Breast epithelium (tissue), 4 donors: ENCODE results near the gene NEBL. TPM values are rescaled to one million over a fixed set of nuclear protein-coding genes. Genes with fewer than 3 reads are reported as not detected.

Source experiments
- DNase-seq, 2 donors: peaks; one replicate each; pipeline ENCODE4 v3.0.0-alpha.2; 2019; ENCODE audit warnings: low spot score in 2 of 2
- H3K27ac ChIP-seq, 2 donors: fragments of 200-600 bp; sonication (generic) in 1 of 2; one replicate each; pipeline ENCODE4 v1.5.1; 2016 to 2019; ENCODE audit warnings: mild to moderate bottlenecking in 1 of 2
- H3K27me3 ChIP-seq, 2 donors: fragments of 200-600 bp; sonication (generic) in 1 of 2; one replicate each; pipeline versions ENCODE4 v1.5.1 to v1.6.0; 2017 to 2019; ENCODE audit warnings: control low read depth in 1 of 2, mild to moderate bottlenecking in 1 of 2
- H3K36me3 ChIP-seq: fragments of 200-600 bp; one replicate; pipeline ENCODE4 v1.5.1; 2019
- H3K4me1 ChIP-seq, 2 donors: fragments of 200-600 bp; sonication (generic); one replicate each; pipeline ENCODE4 v1.5.1; 2016 to 2019; ENCODE audit warnings: control low read depth in 1 of 2
- H3K4me3 ChIP-seq, 3 donors: fragments of 200-600 bp; sonication (generic); 1 replicate in 2 of 3; 2 replicates in 1 of 3; pipeline ENCODE4 v1.5.1; 2016 to 2019; ENCODE audit warnings: mild to moderate bottlenecking in 3 of 3, moderate library complexity in 2 of 3
- H3K9me3 ChIP-seq, 2 donors: fragments of 200-600 bp; sonication (generic) in 1 of 2; one replicate each; pipeline ENCODE4 v1.5.1; 2016 to 2019; ENCODE audit warnings: control low read depth in 1 of 2
- CTCF ChIP-seq, 3 donors: fragments of 450-650 bp; IDR thresholded peaks; one replicate each; pipeline ENCODE4 v1.5.1; 2016 to 2017; ENCODE audit warnings: antibody characterized with exemption in 3 of 3, mild to moderate bottlenecking in 3 of 3, moderate library complexity in 3 of 3
- POLR2A ChIP-seq: fragments of 450-650 bp; IDR thresholded peaks from one replicate; pipeline ENCODE4 v1.6.1; 2016; ENCODE audit warnings: antibody characterized with exemption, mild to moderate bottlenecking, moderate library complexity
- POLR2AphosphoS5 ChIP-seq, 3 donors: sonication (generic); formaldehyde crosslinking; IDR thresholded peaks; one replicate each; pipeline ENCODE4 v1.6.1; 2017; ENCODE audit warnings: antibody characterized with exemption in 3 of 3
- intact Hi-C: fragments of 100-400 bp; cut with DNase I; formaldehyde crosslinking; loops from one replicate; pipeline ENCODE4 v1.15.1; 2023; ENCODE audit warnings: low total_unique reads
- total RNA-seq, 3 donors: library from RNA; depleted of rRNA; stranded (reverse); fragments of >200 nt; gene quantifications; one replicate each; pipeline ENCODE4 v1.1.0, GENCODE V29; 2016

NEBL gene
- total RNA-seq, 3 donors from 2014 or later: 3.8 to 313 (median 85.2) TPM

- Histone ChIP-seq H3K27ac (no peak overlapping the region), H3K36me3 (no peaks in the 10 kb centered on the region), H3K9me3 (no peaks in the 10 kb centered on the region), H3K4me1 (no peaks in the 10 kb centered on the region), H3K4me3 (no peak overlapping the region), H3K27me3 (no peaks in the 10 kb centered on the region)
- intact Hi-C loops: no loop called here
- DNase-seq: no peak
- TF ChIP-seq POLR2A (no peak), POLR2AphosphoS5 (IDR thresholded peaks at IDR 0.05) (no peak), CTCF (IDR thresholded peaks at IDR 0.05) (no peak)
Measured at GRCh38 chr10:20863008-20863407, 34.1 kb downstream of the NEBL start.

- intact Hi-C loops: no loop called here
Measured at GRCh38 chr10:20858292-20859124, 38.6 kb downstream of the NEBL start.

GRCh38 chr10:20856484-20856883 lies 40.6 kb downstream of the NEBL start:
- TF ChIP-seq POLR2A: no peak
- TF ChIP-seq CTCF (IDR thresholded peaks at IDR 0.05): no peak
- TF ChIP-seq POLR2AphosphoS5 (IDR thresholded peaks at IDR 0.05): no peak
- Histone ChIP-seq H3K9me3 (no peaks in the 10 kb centered on the region), H3K36me3 (no peaks in the 10 kb centered on the region), H3K27me3 (no peaks in the 10 kb centered on the region), H3K4me1 (no peaks in the 10 kb centered on the region), H3K4me3 (no peak overlapping the region), H3K27ac (no peak overlapping the region)
- no peak for DNase-seq
- intact Hi-C loops: no loop called here

More at GRCh38 chr10:20858292-20859124, 38.6 kb downstream of the NEBL start:
- TF ChIP-seq CTCF (IDR thresholded peaks at IDR 0.05) (peak in 2 of 3 donors; percentile 21 to 28), POLR2A (no peak)
- Histone ChIP-seq H3K36me3 (no peaks in the 10 kb centered on the region), H3K4me3 (no peak overlapping the region), H3K9me3 (no peaks in the 10 kb centered on the region), H3K27me3 (no peaks in the 10 kb centered on the region), H3K4me1 (no peaks in the 10 kb centered on the region), H3K27ac (no peak overlapping the region)
- no peak for DNase-seq

GRCh38 chr10:20855398-20856038 lies 41.6 kb downstream of the NEBL start:
- intact Hi-C loops: no loop called here
- Histone ChIP-seq H3K4me3 (no peak overlapping the region), H3K4me1 (no peaks in the 10 kb centered on the region), H3K27ac (no peak overlapping the region), H3K36me3 (no peaks in the 10 kb centered on the region), H3K9me3 (no peaks in the 10 kb centered on the region), H3K27me3 (no peaks in the 10 kb centered on the region)
- TF ChIP-seq CTCF (IDR thresholded peaks at IDR 0.05) (peak in 1 of 3 donors; percentile 8), POLR2AphosphoS5 (IDR thresholded peaks at IDR 0.05) (no peak), POLR2A (no peak)
- no peak for DNase-seq

GRCh38 chr10:20853276-20853675 lies 43.8 kb downstream of the NEBL start:
- intact Hi-C loops: no loop called here
- no peak for TF ChIP-seq POLR2A
- no peak for TF ChIP-seq CTCF (IDR thresholded peaks at IDR 0.05)
- TF ChIP-seq POLR2AphosphoS5 (IDR thresholded peaks at IDR 0.05): no peak
- no peak for DNase-seq

More at GRCh38 chr10:20853276-20853675, 43.8 kb downstream of the NEBL start:
- Histone ChIP-seq H3K36me3 (no peaks in the 10 kb centered on the region), H3K27me3 (no peaks in the 10 kb centered on the region), H3K4me1 (no peaks in the 10 kb centered on the region), H3K4me3 (no peak overlapping the region), H3K9me3 (no peaks in the 10 kb centered on the region), H3K27ac (no peak overlapping the region)
